Esophagus muscularis mucosa (tissue), 4 donors: ENCODE results near the gene NHLRC4. TPM values are rescaled to one million over a fixed set of nuclear protein-coding genes. Genes with fewer than 3 reads are reported as not detected.

Experiments used
- DNase-seq: peaks from one replicate; pipeline ENCODE4 v3.0.0-alpha.2; 2017; ENCODE audit errors: extremely low spot score
- H3K27ac ChIP-seq, 4 donors: fragments of 200-600 bp; sonication (generic); replicated peaks in 1 of 4; 1 replicate in 3 of 4; 2 replicates in 1 of 4; pipeline ENCODE4 v1.5.1; 2016 to 2019; ENCODE audit warnings: mild to moderate bottlenecking in 1 of 4
- H3K27me3 ChIP-seq, 4 donors: fragments of 200-600 bp; sonication (generic); one replicate each; pipeline versions ENCODE4 v1.5.1 to v1.6.0; 2016 to 2019
- H3K36me3 ChIP-seq, 4 donors: fragments of 200-600 bp; sonication (generic); one replicate each; pipeline ENCODE4 v1.5.1; 2016 to 2019
- H3K4me1 ChIP-seq, 4 donors: fragments of 200-600 bp; sonication (generic); one replicate each; pipeline ENCODE4 v1.5.1; 2016 to 2019
- H3K4me3 ChIP-seq, 4 donors: fragments of 200-600 bp; sonication (generic); 1 replicate in 2 of 4; 2 replicates in 2 of 4; pipeline ENCODE4 v1.5.1; 2016 to 2019; ENCODE audit warnings: mild to moderate bottlenecking in 4 of 4, moderate library complexity in 1 of 4
- H3K9me3 ChIP-seq, 4 donors: fragments of 200-600 bp; sonication (generic); 1 replicate in 3 of 4; 2 replicates in 1 of 4; pipeline ENCODE4 v1.5.1; 2016 to 2019
- EP300 ChIP-seq: sonication (generic); formaldehyde crosslinking; IDR thresholded peaks from one replicate; pipeline ENCODE4 v1.6.1; 2017; ENCODE audit warnings: antibody characterized with exemption
- POLR2A ChIP-seq: fragments of 450-650 bp; IDR thresholded peaks from one replicate; pipeline ENCODE4 v1.6.1; 2017; ENCODE audit warnings: antibody characterized with exemption, moderate library complexity, mild to moderate bottlenecking, low read depth
- POLR2AphosphoS5 ChIP-seq, 2 donors: sonication (generic); formaldehyde crosslinking; IDR thresholded peaks; one replicate each; pipeline ENCODE4 v1.6.1; 2017; ENCODE audit warnings: antibody characterized with exemption in 2 of 2
- WGBS: methylation state at CpG from one replicate; pipeline ENCODE4 v1.1.5; 2018; 5-methylcytosine and 5-hydroxymethylcytosine counted together
- intact Hi-C: fragments of 100-400 bp; cut with DNase I; formaldehyde crosslinking; loops from one replicate; pipeline ENCODE4 v1.15.1; 2023
- total RNA-seq, 4 donors: library from RNA; depleted of rRNA; stranded (reverse); fragments of >200 nt; gene quantifications; one replicate each; pipeline versions ENCODE4 v1.1.0 to v1.2.1, GENCODE V29; 2016
- TF ChIP-seq, protein P1 (sequence below), 3 experiments: fragments of 200-600 bp in 2 of 3; fragments of 450-650 bp in 1 of 3; sonication (generic) in 2 of 3; IDR thresholded peaks; one replicate each; pipeline ENCODE4 v1.5.1; 2017 to 2019; ENCODE audit warnings: antibody characterized with exemption in 3 of 3, mild to moderate bottlenecking in 2 of 3, moderate library complexity in 1 of 3

NHLRC4 gene
- total RNA-seq, 4 donors from 2014 or later = 1.2 to 2.6 (median 1.9) TPM

DNA sequence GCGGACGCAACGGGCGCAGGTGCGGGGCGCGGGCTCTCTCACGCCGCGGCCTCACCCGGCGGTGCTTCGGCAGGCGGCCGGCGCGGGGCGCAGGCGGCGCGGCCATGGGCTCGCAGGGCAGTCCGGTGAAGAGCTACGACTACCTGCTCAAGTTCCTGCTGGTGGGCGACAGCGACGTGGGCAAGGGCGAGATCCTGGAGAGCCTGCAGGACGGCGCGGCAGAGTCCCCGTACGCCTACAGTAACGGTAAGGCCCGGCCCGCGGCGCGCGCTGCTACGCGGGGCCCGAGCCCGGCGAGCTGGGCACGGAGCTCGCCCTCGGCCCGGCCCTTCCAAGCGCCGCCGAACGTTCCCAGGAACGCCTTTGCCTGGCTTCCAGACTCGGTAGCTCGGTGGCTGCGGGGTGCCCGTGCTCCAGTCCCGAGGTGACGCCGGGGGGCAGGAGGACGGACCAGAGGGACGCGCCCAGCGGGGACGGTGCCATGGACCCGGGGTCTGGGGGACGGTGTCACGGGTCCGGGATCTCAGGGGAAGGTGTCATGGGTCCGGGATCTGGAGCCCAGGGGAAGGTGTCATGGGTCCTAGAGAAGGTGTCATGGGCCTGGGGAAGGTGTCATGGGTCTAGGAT, 23.5 kb downstream of the NHLRC4 start:
- TF ChIP-seq POLR2AphosphoS5 (IDR thresholded peaks at IDR 0.05) (no peak), EP300 (no peak), POLR2A (no peak)
- TF ChIP-seq, protein P1, sequence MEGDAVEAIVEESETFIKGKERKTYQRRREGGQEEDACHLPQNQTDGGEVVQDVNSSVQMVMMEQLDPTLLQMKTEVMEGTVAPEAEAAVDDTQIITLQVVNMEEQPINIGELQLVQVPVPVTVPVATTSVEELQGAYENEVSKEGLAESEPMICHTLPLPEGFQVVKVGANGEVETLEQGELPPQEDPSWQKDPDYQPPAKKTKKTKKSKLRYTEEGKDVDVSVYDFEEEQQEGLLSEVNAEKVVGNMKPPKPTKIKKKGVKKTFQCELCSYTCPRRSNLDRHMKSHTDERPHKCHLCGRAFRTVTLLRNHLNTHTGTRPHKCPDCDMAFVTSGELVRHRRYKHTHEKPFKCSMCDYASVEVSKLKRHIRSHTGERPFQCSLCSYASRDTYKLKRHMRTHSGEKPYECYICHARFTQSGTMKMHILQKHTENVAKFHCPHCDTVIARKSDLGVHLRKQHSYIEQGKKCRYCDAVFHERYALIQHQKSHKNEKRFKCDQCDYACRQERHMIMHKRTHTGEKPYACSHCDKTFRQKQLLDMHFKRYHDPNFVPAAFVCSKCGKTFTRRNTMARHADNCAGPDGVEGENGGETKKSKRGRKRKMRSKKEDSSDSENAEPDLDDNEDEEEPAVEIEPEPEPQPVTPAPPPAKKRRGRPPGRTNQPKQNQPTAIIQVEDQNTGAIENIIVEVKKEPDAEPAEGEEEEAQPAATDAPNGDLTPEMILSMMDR (IDR thresholded peaks at IDR 0.05) = no peak
- intact Hi-C loops = no loop called here

DNA sequence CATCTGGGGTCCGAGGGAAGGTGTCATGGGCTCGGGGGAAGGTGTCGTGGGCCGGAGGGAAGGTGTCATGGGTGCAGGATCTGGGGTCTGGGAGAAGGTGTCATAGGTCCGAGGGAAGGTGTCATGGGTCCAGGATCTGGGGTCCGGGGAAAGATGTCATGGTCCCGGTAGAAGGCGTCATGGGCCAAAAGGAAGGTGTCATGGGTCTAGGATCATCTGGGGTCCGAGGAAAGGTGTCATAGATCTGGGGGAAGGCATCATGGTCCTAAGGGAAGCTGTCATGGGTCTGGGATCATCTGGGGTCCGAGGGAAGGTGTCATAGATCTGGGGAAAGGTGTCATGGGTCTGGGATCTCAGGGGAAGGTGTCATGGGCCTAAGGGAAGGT, 24.0 kb downstream of the NHLRC4 start:
- H3K27ac ChIP-seq = peak overlapping the region; percentile 81 to 98 (median 92)
- no peak for TF ChIP-seq POLR2A
- no peak for TF ChIP-seq EP300
- TF ChIP-seq, protein P1 (IDR thresholded peaks at IDR 0.05) = no peak
- no peak for TF ChIP-seq POLR2AphosphoS5 (IDR thresholded peaks at IDR 0.05)
- WGBS = 54% methylated on average over 10 of the region's 10 CpGs
- no peak for DNase-seq
- H3K9me3 ChIP-seq = no peaks in the 10 kb centered on the region
- H3K36me3 ChIP-seq = peaks cover 0 to 22% (median 8%) of the 10 kb centered on the region in 4 donors
- intact Hi-C loops = no loop called here
- peak overlapping the region; percentile 83 to 94 (median 88) for H3K4me3 ChIP-seq
- peaks cover 0 to 4% (median 0%) of the 10 kb centered on the region in 4 donors for H3K27me3 ChIP-seq
- peaks cover 32 to 75% (median 58%) of the 10 kb centered on the region in 4 donors for H3K4me1 ChIP-seq

More for the DNA sequence above, 23.5 kb downstream of the NHLRC4 start:
- Histone ChIP-seq H3K27me3 (peaks cover 0 to 8% (median 0%) of the 10 kb centered on the region in 4 donors), H3K4me1 (peaks cover 36 to 74% (median 58%) of the 10 kb centered on the region in 4 donors), H3K36me3 (peaks cover 0 to 22% (median 8%) of the 10 kb centered on the region in 4 donors), H3K9me3 (no peaks in the 10 kb centered on the region), H3K4me3 (peak overlapping the region; percentile 83 to 94 (median 88)), H3K27ac (peak overlapping the region; percentile 81 to 98 (median 92))
- WGBS = under 1% methylated on average over 18 of the region's 71 CpGs
- DNase-seq = no peak

DNA sequence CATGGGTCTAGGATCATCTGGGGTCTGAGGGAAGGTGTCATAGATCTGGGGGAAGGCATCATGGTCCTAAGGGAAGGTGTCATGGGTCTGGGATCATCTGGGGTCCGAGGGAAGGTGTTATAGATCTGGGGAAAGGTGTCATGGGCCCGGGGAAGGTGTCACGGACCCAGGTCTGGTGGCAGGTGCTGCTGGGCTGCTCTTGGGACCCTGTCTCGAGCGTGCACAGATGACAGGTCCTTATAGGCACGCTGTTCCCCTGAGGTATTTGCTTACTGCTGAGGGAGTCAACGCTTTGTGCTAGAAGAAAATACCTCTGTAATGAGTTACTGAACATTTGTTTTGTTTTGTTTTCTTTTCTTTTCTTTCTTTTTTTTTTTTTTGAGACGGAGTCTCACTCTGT, 24.4 kb downstream of the NHLRC4 start:
- TF ChIP-seq, protein P1 (IDR thresholded peaks at IDR 0.05) = no peak
- TF ChIP-seq POLR2A (no peak), EP300 (no peak), POLR2AphosphoS5 (IDR thresholded peaks at IDR 0.05) (no peak)
- Histone ChIP-seq H3K4me1 (peaks cover 30 to 72% (median 56%) of the 10 kb centered on the region in 4 donors), H3K4me3 (peak overlapping the region in 3 of 4 donors; percentile 83 to 94 (median 87)), H3K27ac (no peak overlapping the region), H3K27me3 (peaks cover 0 to 2% (median 0%) of the 10 kb centered on the region in 4 donors), H3K36me3 (peaks cover 0 to 23% (median 9%) of the 10 kb centered on the region in 4 donors), H3K9me3 (no peaks in the 10 kb centered on the region)
- intact Hi-C loops = no loop called here
- DNase-seq = no peak
- 78% methylated on average over 8 of the region's 8 CpGs for WGBS

DNA sequence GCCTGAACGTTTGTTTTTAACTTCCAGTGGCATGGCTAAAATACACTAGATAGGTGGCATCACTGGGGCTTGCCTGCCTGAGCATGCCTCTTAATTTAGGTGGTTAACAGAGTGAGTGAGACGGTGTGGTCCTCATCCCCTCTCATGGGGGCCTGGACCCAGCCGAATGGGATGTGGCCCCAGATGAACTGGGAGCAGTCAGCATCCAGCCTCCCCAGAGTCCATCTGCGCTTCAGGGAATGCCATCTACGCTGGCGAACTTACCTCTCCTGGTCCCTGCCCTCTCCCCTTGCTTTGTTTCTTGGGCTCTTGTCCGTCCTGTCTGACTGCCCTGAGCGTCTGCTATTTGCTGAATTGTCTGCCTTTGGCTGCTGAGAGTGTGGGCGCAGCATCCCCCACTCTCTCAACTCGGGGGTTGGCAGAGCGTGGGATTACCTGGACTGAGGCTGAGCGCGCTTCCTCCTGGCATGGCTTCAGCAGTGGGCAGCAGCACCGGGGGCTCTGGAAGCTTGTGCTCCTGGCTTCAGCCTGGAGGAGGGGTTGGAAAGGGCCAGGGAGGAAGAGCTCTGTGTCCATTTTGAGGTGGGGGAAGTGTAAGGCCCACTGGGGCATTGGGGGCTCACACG, 25.2 kb downstream of the NHLRC4 start:
- WGBS = 87% methylated on average over 11 of the region's 15 CpGs
- Histone ChIP-seq H3K27ac (no peak overlapping the region), H3K36me3 (peaks cover 0 to 30% (median 14%) of the 10 kb centered on the region in 4 donors), H3K27me3 (no peaks in the 10 kb centered on the region), H3K4me3 (no peak overlapping the region), H3K9me3 (no peaks in the 10 kb centered on the region), H3K4me1 (peaks cover 25 to 64% (median 48%) of the 10 kb centered on the region in 4 donors)
- TF ChIP-seq POLR2A (no peak), EP300 (no peak), POLR2AphosphoS5 (IDR thresholded peaks at IDR 0.05) (no peak)
- TF ChIP-seq, protein P1 (IDR thresholded peaks at IDR 0.05) = no peak
- no peak for DNase-seq
- intact Hi-C loops = no loop called here
